T-helper 22 cell (primary cell): Measurements from ENCODE around the gene CHST12.

Experiments
- DNase-seq: peaks from one replicate; pipeline ENCODE4 v3.0.0-alpha.2; 2020; ENCODE audit warnings: low read depth

Gene CHST12

GRCh38 chr7:2479276-2480069 lies 76.1 kb downstream of the CHST12 start:
- no peak for DNase-seq

DNA sequence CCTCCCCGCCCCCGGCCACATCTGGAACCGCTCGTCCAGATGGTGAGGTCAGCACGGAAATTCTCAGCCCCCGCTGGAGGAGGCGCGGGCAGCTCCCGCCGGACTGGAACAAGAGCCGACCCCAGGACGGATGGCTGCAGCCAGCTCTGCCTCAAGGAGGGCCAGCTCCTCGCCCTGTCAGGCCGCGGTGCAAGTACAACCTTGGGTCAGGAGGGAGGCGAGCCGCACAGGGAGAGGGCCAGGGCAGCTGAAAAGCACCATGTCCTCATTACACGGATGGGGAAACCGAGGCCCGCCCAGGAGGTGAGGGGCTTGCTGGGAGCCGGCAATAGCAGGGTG lies 76.6 kb downstream of the CHST12 start:
- DNase-seq: no peak

GRCh38 chr7:2481195-2481594 lies 77.8 kb downstream of the CHST12 start:
- no peak for DNase-seq

DNA sequence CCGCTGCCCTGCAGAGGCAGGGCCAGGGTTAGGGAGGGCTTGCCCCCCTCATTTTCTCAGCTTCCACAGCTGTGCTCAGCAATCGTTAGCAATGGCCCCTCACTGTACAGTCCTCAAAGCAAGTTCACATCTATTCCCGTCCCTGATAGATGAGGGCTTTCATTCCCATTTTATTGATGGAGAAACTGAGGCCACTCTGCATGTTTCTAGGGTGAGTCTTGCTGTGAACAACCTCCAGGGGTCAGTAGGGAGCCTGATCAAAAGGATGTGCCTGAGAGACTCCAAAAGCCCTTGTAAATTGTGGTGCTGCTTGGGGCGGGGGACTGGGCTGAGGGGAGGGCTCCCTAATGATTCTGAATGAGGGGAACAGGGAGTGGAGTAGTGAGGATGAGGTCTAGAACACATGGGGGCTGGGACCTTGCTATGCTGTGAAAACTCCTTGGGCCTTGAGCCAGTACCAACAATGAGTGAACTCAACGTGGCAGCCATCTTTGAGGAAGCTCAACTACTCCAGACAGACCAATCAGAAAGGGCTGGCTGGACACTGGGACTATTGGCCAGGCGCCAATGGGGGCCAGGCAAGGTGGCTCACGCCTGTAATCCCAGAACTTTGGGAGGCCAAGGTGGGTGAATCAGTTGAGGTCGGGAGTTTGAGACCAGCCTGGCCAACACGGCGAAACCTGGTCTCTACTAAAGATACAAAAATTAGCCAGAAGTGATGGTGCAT lies 79.5 kb downstream of the CHST12 start:
- no peak for DNase-seq

DNA sequence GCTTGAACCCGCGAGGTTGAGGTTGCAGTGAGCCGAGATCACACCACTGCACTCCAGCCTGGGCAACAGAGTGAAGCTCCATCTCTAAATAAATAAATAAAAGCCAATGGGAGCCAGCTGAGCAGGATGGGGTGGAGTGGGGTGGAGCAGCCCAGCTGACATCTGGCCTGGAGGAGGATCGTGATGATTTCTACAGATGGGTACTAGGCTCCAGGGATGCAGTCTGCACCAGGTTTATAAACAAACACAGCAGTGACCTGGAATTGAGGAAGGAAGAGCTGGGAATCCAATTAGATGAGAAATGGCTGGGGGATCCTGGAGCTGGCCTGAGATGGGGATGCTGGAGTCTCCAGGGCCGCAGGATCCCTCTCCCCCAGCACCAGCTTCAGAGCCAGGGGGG lies 80.1 kb downstream of the CHST12 start:
- DNase-seq: no peak

DNA sequence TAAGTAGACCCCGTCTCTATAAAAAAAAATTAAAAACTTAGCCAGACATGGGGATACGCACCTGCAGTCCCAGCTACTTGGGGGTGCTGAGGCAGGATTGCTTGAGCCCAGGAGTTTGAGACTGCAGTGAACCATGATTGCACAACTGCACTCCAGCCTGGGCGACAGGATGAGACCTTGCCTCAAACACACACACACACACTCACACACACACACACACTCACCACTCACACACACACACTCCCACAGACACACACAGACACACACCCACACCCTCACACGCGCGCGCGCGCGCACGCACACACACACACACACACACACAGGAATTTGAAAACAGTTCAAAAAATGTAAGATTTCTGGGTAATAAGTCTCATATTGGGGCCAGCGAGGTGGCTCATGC lies 81.5 kb downstream of the CHST12 start:
- DNase-seq: no peak

GRCh38 chr7:2487586-2488271 lies 84.3 kb downstream of the CHST12 start:
- no peak for DNase-seq

DNA sequence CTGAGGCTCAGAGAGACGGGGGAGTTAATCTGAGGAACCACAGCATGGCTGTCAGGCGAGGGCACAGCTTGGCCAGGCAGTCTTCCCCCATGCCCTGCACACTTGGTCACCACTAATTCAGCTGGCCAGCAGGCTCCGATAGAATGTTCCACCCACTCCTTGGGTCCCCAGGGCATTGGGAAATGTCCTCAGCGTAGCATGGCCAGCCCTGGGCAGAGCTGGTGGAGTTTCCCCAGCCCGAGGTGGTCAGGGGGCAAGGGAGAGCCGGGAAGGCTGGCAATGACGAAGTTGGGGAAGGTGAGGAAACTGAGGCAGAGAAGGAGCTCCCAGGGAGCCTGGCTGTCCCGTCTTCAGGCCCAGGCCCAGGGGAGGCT lies 84.8 kb downstream of the CHST12 start:
- no peak for DNase-seq

DNA sequence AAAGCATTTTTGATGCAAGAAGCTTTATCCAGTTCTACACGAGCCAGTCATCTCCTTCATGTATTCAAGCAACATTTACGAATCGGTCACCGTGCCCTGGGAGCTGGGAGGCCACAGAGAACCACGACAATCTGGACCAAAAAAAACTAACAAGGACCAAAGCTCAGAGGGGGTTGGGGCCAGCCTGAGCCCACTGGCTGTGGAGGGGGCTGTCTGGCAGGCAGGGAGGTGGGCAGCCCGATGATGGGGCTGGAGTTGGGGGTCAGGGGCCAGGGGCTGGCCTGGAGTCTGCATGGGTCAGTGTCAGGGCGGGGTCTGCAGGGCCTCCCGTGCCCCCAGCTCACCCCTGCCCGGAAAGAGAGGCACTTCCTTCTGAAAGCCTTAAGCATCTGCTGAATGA lies 85.3 kb downstream of the CHST12 start:
- no peak for DNase-seq

DNA sequence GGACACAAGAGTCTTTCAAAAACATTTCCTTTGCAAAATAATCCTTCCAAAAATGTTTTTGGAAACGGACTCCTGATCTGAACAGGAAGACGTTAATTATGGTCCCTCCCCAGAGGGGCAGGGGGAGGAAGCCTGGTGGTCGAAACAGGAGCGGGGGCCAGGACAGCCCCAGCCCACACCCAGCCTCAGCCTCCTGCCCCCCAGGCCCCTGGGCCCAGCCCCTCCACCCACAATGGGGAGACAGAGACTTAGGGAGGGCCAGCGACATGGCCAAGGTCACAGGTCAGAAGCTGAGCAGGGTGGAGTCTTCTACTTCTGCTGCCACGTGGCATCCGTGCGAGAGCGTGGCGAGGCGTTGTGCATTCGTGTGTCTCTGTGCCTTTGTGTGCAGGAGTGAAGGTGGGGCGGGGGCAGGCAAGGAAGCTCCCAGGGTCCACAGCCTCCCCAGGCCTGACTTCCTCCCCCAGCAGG lies 86.8 kb downstream of the CHST12 start:
- DNase-seq: no peak

DNA sequence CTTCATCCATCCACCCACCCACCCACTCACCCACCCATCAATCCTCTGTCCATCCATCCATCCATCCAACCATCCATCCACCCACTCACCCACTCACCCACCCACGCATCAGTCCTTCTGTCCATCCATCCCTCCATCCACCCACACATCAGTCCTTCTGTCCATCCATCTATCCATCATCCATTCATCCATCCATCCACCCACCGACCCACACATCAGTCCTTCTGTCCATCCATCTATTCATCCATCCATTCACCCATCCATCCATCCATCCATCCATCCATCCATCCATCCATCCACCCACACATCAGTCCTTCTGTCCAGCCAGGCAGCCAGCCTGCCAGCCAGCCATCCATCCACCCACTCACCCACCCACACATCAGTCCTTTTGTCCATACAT lies 88.6 kb downstream of the CHST12 start:
- DNase-seq: no peak

DNA sequence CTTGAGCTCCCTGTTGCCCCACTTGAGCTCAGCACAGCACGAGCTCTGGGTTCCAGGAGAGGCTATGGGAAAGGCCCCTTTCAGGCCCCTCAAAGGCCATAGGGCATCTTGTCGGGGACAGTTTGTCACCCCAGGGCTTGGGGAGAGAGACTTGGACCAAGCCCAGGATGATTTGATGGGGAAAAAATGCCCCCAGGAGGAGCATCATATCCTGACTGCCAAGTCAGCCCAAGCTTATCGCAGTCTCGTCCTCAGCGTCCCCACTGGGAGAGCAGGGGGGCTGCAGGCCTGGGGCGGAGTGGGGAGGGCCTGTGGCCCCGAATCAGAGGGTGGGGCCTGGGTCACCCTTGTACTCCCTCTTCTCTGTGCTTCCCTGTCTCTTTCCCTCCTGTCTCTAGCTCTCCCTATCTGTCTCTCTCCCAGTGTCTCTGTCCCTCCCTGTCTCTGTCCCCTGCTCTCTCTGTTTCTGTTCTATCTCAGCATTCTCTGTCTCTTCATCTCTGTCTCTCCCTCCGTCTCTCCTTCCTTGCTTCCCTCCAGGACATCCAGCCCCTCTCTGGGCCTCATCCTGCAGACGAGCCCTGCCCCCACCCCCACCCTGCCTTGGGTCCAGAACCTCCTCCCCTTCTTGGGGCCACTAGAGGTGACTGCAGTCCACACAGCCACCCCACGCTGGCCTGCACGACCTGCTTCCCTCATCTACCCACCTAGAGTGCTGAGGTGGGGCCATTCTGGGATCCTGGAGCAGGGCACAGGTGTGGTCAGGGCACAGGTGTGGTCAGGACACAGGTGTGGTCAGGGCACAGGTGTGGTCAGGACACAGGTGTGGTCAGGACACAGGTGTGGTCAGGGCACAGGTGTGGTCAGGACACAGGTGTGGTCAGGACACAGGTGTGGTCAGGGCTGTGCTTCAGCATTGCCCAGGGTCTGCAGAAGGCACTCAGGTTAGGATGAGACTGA lies 90.1 kb downstream of the CHST12 start:
- DNase-seq: no peak

DNA sequence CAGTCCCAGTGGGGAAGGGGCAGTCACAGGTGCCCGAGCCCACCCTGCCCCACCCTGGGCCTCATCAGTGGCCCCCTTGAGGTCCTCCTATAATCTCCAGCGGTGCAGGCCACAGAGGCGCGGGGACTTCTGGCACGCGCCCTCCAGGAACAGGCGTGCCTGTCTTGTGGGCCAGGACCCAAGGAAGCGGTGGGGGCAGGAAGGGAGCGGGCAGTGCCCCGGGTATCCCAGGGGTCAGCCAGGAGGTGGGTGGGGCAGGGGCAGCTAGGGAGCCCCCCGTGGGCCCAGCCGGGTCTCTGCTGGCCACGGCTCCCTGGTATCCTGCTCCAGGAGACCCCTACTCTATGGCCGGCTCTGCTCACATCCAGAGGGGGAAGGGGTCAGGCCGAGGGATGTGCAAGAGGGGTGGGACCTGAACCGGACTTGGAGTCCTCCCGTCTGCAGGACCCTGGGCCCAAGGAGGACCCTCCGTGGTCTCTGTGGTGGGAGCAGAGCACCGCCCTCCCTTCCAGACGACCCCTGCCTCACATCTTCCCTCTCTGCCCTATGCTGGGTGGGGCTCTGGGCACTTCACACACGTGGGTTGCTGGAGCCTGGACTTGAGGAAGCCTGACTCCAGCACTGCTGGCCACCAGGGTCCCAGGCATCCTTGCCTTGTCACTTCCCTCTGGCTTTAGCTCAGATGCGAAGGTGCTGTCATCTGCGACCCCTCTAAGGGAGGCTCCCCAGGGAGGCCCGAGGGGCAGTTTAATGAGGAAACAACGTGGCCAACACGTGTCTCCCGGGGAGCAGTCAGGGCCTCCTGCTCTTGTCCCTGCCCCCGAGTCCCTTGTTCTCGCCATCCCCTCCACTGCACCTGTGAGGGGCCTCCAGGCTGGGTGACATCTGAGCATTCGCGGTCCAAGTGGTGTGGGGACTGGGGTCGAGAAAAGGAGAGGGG lies 91.0 kb downstream of the CHST12 start:
- DNase-seq: no peak

GRCh38 chr7:2495418-2496299 lies 92.2 kb downstream of the CHST12 start:
- DNase-seq: no peak

DNA sequence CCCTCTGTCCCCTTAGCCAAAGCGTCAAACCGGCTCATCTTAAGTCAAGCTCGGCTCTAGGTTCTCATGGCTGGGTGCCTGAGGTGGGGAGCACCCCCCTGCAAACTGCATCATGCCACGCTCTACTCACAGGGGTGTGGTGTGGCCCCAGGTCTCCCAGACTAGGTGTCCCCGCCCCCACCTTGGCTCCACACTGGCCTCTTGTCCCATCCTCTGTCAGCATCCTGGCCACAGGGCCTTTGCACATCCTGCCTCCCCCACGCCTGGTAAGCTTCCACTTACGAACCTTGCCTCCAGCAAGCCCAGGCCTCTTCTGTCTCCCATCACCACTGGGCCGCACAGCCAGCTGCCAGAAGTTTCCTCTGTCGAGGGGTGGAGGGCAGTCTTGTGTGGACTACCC lies 93.0 kb downstream of the CHST12 start:
- no peak for DNase-seq

- DNase-seq: no peak
These were observed 93.7 kb downstream of the CHST12 start for GRCh38 chr7:2497065-2497464.

GRCh38 chr7:2497500-2498336 lies 94.3 kb downstream of the CHST12 start:
- DNase-seq: no peak
